Nephron (organoid): ENCODE data around the gene RAB12.

Source experiments
- H3K27ac Mint-ChIP-seq, 3 experiments: 2 replicates each; pipeline ENCODE4 v1.8.0; 2020; ENCODE audit warnings: mixed read lengths in 3 of 3, mild to moderate bottlenecking in 2 of 3, moderate library complexity in 1 of 3
- H3K27me3 Mint-ChIP-seq: 2 replicates; pipeline ENCODE4 v1.8.0; 2021; ENCODE audit warnings: low read depth, mild to moderate bottlenecking, moderate library complexity, mixed read lengths
- H3K36me3 Mint-ChIP-seq: 2 replicates; pipeline ENCODE4 v1.8.0; 2020; ENCODE audit warnings: low read depth, mixed read lengths
- H3K4me1 Mint-ChIP-seq: 2 replicates; pipeline ENCODE4 v1.8.0; 2020; ENCODE audit warnings: mixed read lengths
- H3K4me3 Mint-ChIP-seq, 3 experiments: 2 replicates each; pipeline ENCODE4 v1.8.0; 2020; ENCODE audit warnings: mild to moderate bottlenecking in 3 of 3, mixed read lengths in 3 of 3, moderate library complexity in 2 of 3
- H3K9me3 Mint-ChIP-seq: 2 replicates; pipeline ENCODE4 v1.8.0; 2020; ENCODE audit warnings: mixed read lengths
- TF ChIP-seq, protein P1 (sequence below), 3 experiments: fragments of 200-600 bp; sonication (generic); IDR thresholded peaks; one replicate each; pipeline ENCODE4 v1.5.0; 2021; ENCODE audit warnings: antibody characterized with exemption in 3 of 3; ENCODE audit not compliant: unreplicated experiment in 3 of 3

Gene RAB12

DNA sequence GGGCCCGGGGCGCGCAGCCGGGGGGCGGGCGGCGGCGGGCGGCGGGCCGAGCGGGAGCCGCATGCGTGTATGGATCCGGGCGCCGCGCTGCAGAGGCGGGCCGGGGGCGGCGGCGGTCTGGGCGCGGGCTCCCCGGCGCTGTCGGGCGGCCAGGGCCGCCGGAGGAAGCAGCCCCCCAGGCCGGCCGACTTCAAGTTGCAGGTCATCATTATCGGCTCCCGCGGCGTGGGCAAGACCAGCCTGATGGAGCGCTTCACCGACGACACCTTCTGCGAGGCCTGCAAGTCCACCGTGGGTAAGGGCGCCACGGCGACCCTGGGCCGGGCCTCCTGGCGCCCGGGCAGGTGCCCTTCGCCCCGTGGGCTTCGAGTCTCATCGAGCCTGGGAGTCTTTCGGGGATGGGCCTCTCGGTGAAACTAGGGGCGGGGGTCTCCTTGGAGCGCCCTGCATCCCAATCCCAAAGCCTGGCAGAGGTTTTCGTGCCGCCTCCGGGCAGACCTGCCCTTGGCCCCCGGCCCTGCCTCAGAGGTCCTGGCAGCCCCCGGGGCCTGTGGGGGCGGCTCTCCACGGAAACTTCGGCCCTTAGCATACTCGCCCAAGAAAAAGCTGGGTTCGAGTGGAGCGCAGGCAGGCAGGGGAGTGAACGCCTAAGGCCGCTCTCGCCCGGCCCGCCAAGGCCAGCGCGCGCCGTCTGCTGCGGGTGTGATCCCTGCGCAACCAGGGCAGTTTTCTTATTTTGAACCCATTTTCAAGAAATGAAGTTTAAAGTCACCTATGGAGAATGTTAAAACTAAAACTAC, 622 bp downstream of the RAB12 start:
- Mint-ChIP-seq H3K4me1 (peaks cover 50% of the 10 kb centered on the region), H3K27ac (peak overlapping the region in 2 of 3 experiments; percentile 21 to 38), H3K27me3 (no peaks in the 10 kb centered on the region), H3K36me3 (peaks cover 5% of the 10 kb centered on the region), H3K4me3 (peak overlapping the region; percentile 85 to 89 (median 86)), H3K9me3 (no peaks in the 10 kb centered on the region)
- TF ChIP-seq, protein P1, sequence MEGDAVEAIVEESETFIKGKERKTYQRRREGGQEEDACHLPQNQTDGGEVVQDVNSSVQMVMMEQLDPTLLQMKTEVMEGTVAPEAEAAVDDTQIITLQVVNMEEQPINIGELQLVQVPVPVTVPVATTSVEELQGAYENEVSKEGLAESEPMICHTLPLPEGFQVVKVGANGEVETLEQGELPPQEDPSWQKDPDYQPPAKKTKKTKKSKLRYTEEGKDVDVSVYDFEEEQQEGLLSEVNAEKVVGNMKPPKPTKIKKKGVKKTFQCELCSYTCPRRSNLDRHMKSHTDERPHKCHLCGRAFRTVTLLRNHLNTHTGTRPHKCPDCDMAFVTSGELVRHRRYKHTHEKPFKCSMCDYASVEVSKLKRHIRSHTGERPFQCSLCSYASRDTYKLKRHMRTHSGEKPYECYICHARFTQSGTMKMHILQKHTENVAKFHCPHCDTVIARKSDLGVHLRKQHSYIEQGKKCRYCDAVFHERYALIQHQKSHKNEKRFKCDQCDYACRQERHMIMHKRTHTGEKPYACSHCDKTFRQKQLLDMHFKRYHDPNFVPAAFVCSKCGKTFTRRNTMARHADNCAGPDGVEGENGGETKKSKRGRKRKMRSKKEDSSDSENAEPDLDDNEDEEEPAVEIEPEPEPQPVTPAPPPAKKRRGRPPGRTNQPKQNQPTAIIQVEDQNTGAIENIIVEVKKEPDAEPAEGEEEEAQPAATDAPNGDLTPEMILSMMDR (IDR thresholded peaks at IDR 0.05; ENCODE audit: unreplicated experiment in 3 of 3), result no peak

DNA sequence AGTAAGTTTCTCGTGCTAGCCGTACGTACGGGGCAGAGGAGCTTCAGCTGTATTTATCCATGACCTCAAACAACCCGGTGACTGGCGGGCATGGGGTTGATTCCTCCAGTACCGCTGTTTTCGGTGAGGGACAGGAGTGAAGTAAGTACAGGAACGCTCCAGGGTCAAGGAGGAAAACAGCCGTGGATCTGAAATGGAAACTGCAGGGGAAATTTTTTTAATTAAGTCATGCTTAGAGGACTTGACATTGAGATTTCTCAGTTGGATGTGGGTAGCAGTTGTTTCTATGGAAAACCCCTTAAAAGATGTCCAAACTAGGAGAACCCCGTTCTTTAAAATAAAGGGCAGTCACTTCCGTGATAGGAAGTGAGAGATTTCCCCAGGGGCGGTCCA, 1.2 kb downstream of the RAB12 start:
- Mint-ChIP-seq H3K4me1 (peaks cover 56% of the 10 kb centered on the region), H3K36me3 (peaks cover 5% of the 10 kb centered on the region), H3K27ac (peak overlapping the region in 2 of 3 experiments; percentile 21 to 38), H3K9me3 (no peaks in the 10 kb centered on the region), H3K4me3 (peak overlapping the region; percentile 85 to 89 (median 86)), H3K27me3 (no peaks in the 10 kb centered on the region)
- TF ChIP-seq, protein P1 (IDR thresholded peaks at IDR 0.05; ENCODE audit: unreplicated experiment in 3 of 3), result no peak

DNA sequence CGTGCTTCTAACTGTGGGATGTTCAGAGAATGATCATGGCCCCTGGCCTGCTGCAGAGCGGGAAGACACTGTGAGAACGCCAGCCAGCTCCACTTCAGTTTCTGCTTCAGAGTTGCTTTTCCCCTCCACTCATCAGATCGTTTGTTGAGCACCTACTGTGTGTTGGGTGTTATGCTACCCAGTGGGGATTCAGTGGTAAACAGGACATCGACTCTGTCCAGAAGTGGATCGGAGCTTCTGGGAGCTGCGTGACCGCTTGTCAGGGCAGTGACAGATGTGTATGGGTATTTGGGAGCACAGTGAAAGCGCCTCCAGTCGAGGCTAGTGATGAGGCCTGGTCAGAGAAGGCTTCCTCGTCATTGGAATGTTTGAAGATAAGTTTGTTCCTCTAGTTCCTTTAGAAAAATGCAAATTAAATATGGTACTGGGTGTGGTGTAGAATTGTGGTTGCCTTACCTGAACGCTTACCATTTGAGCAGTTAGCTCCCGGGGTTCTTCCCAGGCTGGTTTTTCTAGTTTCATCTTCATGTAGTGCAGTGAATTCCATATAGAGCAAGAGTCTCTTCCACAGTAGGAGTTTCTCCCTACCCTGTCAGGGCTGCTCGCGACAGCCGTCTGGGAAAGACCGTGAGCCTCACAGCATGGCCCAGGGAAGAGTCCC, 2.8 kb downstream of the RAB12 start:
- Mint-ChIP-seq H3K27me3 (no peaks in the 10 kb centered on the region), H3K4me1 (peaks cover 66% of the 10 kb centered on the region), H3K36me3 (peaks cover 5% of the 10 kb centered on the region), H3K4me3 (peak overlapping the region; percentile 85 to 89 (median 86)), H3K9me3 (no peaks in the 10 kb centered on the region), H3K27ac (peak overlapping the region in 1 of 3 experiments; percentile 45)
- TF ChIP-seq, protein P1 (IDR thresholded peaks at IDR 0.05; ENCODE audit: unreplicated experiment in 3 of 3), result no peak

DNA sequence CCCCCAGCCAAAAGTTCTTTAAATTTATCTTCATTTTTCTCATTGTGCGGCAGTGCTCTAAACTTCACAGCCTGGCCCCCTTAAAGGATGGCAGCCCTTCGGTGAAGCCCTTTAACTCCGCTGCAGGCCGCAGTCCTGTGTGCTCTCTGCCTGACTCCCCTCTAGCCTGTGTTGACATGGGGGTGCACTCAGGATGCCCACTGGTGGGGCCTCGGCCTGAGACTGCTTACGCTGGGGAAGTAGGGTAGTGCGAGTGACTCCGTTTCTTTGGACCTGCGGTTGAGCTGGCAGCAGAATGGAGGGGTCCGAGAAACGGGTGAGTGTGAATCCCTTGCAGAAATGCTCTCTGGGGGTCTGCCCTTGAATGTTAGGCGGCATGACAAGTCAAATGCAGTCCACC, 5.6 kb downstream of the RAB12 start:
- Mint-ChIP-seq H3K27me3 (no peaks in the 10 kb centered on the region), H3K4me3 (peak overlapping the region in 1 of 3 experiments; percentile 8), H3K36me3 (peaks cover 18% of the 10 kb centered on the region), H3K27ac (peak overlapping the region in 2 of 3 experiments; percentile 43 to 74), H3K9me3 (no peaks in the 10 kb centered on the region), H3K4me1 (peaks cover 61% of the 10 kb centered on the region)
- TF ChIP-seq, protein P1 (IDR thresholded peaks at IDR 0.05; ENCODE audit: unreplicated experiment in 3 of 3), result no peak

DNA sequence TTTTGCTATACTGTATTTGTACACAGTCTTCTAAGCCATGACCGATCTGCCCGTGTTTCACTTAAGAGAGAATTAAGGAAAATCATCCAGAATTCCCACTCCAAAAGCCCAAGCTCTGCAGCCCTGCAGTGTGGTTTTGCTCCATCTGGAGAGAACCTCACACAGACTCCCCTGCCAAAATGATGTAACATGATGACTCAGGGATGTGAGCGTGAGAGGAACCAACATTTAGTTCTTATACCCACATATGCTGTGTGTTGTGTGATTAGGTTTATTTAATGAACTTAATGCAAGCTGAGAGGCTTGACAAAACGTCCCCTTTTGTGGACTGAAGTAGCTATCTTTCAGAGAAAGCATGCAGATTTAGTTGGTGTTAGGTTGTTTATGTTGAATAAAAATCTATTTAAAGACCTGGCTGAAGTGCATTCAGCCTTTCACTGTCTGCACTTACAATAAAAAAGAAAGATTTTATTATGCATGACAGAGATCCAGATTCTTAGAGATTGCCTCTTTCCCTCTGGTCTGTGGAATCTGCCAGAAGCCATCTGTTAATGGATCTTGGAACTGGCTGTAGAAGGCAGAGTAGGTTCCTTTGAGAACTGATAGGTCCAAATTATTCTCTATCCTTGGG, 6.3 kb downstream of the RAB12 start:
- TF ChIP-seq, protein P1 (IDR thresholded peaks at IDR 0.05; ENCODE audit: unreplicated experiment in 3 of 3), result no peak
- H3K27me3 Mint-ChIP-seq, result no peaks in the 10 kb centered on the region
- peaks cover 57% of the 10 kb centered on the region for H3K4me1 Mint-ChIP-seq
- peak overlapping the region in 1 of 3 experiments; percentile 25 for H3K4me3 Mint-ChIP-seq
- no peaks in the 10 kb centered on the region for H3K9me3 Mint-ChIP-seq
- peaks cover 19% of the 10 kb centered on the region for H3K36me3 Mint-ChIP-seq
- peak overlapping the region; percentile 15 to 74 (median 28) for H3K27ac Mint-ChIP-seq
